ENCODE results near the gene GRPEL1.
"Not testable (repeated sequence)": the region's sequence is repeated elsewhere in the genome, so short reads cannot be mapped to it uniquely, and the experiment has no call there.

GRPEL1 gene

GRCh38 chr4:7089213-7089986 is 21.5 kb upstream of the GRPEL1 start:
- DNase-seq = no peak

- DNase-seq = no peak
These were observed 19.2 kb upstream of the GRPEL1 start for GRCh38 chr4:7087036-7087435.

GRCh38 chr4:7086384-7086783 is 18.5 kb upstream of the GRPEL1 start:
- no peak for DNase-seq

GRCh38 chr4:7084564-7084961 is 16.7 kb upstream of the GRPEL1 start:
- DNase-seq = not testable (repeated sequence)

GRCh38 chr4:7083597-7084563 is 16.0 kb upstream of the GRPEL1 start:
- DNase-seq = no peak

GRCh38 chr4:7079909-7080308 is 12.0 kb upstream of the GRPEL1 start:
- DNase-seq = not testable (repeated sequence)

GRCh38 chr4:7079483-7079882 is 11.6 kb upstream of the GRPEL1 start:
- not testable (repeated sequence) for DNase-seq

- DNase-seq = no peak
These were observed 10.2 kb upstream of the GRPEL1 start for GRCh38 chr4:7078025-7078424.

- DNase-seq = no peak
These were observed 9.5 kb upstream of the GRPEL1 start for GRCh38 chr4:7077371-7077770.

GRCh38 chr4:7076696-7077082 is 8.8 kb upstream of the GRPEL1 start:
- no peak for DNase-seq

GRCh38 chr4:7075962-7076695 is 8.3 kb upstream of the GRPEL1 start:
- no peak for DNase-seq

- no peak for DNase-seq
These were observed 6.6 kb upstream of the GRPEL1 start for GRCh38 chr4:7074426-7074825.

- no peak for DNase-seq
These were observed 5.9 kb upstream of the GRPEL1 start for GRCh38 chr4:7073526-7074390.

GRCh38 chr4:7073059-7073458 is 5.2 kb upstream of the GRPEL1 start:
- DNase-seq = no peak

GRCh38 chr4:7070729-7071511 is 3.1 kb upstream of the GRPEL1 start:
- peak in 1 of 2 experiments; percentile 72 for DNase-seq

- DNase-seq = no peak
These were observed 1.0 kb upstream of the GRPEL1 start for GRCh38 chr4:7068883-7069282.

GRCh38 chr4:7068279-7068842 is 497 bp upstream of the GRPEL1 start:
- no peak for DNase-seq

GRCh38 chr4:7067126-7067451 is 775 bp downstream of the GRPEL1 start:
- no peak for DNase-seq

GRCh38 chr4:7066493-7066892 is 1.4 kb downstream of the GRPEL1 start:
- DNase-seq = no peak

- no peak for DNase-seq
These were observed 1.9 kb downstream of the GRPEL1 start for GRCh38 chr4:7066006-7066405.

GRCh38 chr4:7063362-7063761 is 4.5 kb downstream of the GRPEL1 start:
- DNase-seq = no peak
